GM12892 (cell line): ENCODE measurements around the gene ZFX.

Source experiments
- POLR2A ChIP-seq: IDR thresholded peaks from 2 replicates; pipeline ENCODE4 v1.6.1; 2011; ENCODE audit warnings: low read depth, low read length, control low read depth
- POLR2AphosphoS5 ChIP-seq: IDR thresholded peaks from 2 replicates; pipeline ENCODE4 v1.6.1; 2011; ENCODE audit warnings: low read depth, low read length, control low read depth
- TAF1 ChIP-seq: IDR thresholded peaks from 2 replicates; pipeline ENCODE4 v1.6.1; 2011; ENCODE audit warnings: low read depth, mild to moderate bottlenecking, control low read depth, low read length, borderline replicate concordance

GRCh38 chrX:24226176-24226575 lies 76.6 kb downstream of the ZFX start:
- TF ChIP-seq TAF1 (no peak), POLR2A (no peak), POLR2AphosphoS5 (no peak)
